Uterus (tissue), 2 donors: Measurements from ENCODE around the gene ADISSP.

Experiments
- POLR2A ChIP-seq, 2 donors: fragments of 450-650 bp; IDR thresholded peaks; one replicate each; pipeline ENCODE4 v1.6.1; 2016; ENCODE audit warnings: antibody characterized with exemption in 2 of 2, mild to moderate bottlenecking in 1 of 2, moderate library complexity in 1 of 2
- TF ChIP-seq, protein P1 (sequence below), 4 experiments: fragments of 200-600 bp in 2 of 4; fragments of 450-650 bp in 2 of 4; sonication (generic) in 2 of 4; IDR thresholded peaks; one replicate each; pipeline ENCODE4 v1.5.1; 2016 to 2019; ENCODE audit warnings: antibody characterized with exemption in 4 of 4, mild to moderate bottlenecking in 2 of 4, moderate library complexity in 1 of 4

GRCh38 chr20:3812975-3813847 lies 45.7 kb upstream of the ADISSP start:
- TF ChIP-seq, protein P1, sequence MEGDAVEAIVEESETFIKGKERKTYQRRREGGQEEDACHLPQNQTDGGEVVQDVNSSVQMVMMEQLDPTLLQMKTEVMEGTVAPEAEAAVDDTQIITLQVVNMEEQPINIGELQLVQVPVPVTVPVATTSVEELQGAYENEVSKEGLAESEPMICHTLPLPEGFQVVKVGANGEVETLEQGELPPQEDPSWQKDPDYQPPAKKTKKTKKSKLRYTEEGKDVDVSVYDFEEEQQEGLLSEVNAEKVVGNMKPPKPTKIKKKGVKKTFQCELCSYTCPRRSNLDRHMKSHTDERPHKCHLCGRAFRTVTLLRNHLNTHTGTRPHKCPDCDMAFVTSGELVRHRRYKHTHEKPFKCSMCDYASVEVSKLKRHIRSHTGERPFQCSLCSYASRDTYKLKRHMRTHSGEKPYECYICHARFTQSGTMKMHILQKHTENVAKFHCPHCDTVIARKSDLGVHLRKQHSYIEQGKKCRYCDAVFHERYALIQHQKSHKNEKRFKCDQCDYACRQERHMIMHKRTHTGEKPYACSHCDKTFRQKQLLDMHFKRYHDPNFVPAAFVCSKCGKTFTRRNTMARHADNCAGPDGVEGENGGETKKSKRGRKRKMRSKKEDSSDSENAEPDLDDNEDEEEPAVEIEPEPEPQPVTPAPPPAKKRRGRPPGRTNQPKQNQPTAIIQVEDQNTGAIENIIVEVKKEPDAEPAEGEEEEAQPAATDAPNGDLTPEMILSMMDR (IDR thresholded peaks at IDR 0.05), result no peak
- TF ChIP-seq POLR2A (IDR thresholded peaks at IDR 0.05), result no peak
